ENCODE measurements around the gene MOB3B. TPM values are rescaled to one million over a fixed set of nuclear protein-coding genes. Genes with fewer than 3 reads are reported as not detected.

Gene MOB3B
- total and polyA plus RNA-seq, 2 of the 13 experiments (the other 11 are each of a cell fraction or from before 2014, with no cell fraction given) = 0.03 to 0.09 TPM

- Histone ChIP-seq H2AFZ (ENCODE audit: low read length) (no peak overlapping the region), H3K27ac (ENCODE audit: extremely low read length, insufficient read depth, low read length) (no peak overlapping the region), H3K4me2 (ENCODE audit: low read depth, low read length) (no peak overlapping the region), H3K4me1 (ENCODE audit: insufficient read depth, low read length) (no peaks in the 10 kb centered on the region), H3K9ac (ENCODE audit: insufficient read depth, low read depth, low read length) (no peak overlapping the region), H3K27me3 (ENCODE audit: control insufficient read depth in 1 of 2, insufficient read depth in 2 of 2, low read length in 2 of 2) (peaks cover 0 to 7% of the 10 kb centered on the region in 2 experiments; a peak in 1 of 5 replicates), H3K36me3 (replicated peaks in 1 of 2; ENCODE audit: control insufficient read depth in 1 of 2, insufficient read depth in 2 of 2, low read length in 2 of 2) (no peaks in the 10 kb centered on the region), H3K9me3 (ENCODE audit: low read length) (no peaks in the 10 kb centered on the region), H3K4me3 (replicated peaks in 1 of 3; ENCODE audit: insufficient read depth in 1 of 3, low read depth in 2 of 3, low read length in 3 of 3) (no peak overlapping the region), H3K79me2 (ENCODE audit: insufficient read depth, low read length) (no peaks in the 10 kb centered on the region), H4K20me1 (ENCODE audit: insufficient read depth, low read length) (no peaks in the 10 kb centered on the region)
- DNase-seq (ENCODE audit: low spot score) (no peak), ATAC-seq (no peak), FAIRE-seq (no peak)
- WGBS (ENCODE audit: low lambda C conversion rate) = 53% methylated on average over 5 of the region's 5 CpGs
- POLR2A ChIA-PET = no interaction called here
- CTCF ChIA-PET (ENCODE audit: low intra/inter-chr PET ratio, low total read pairs) = no interaction called here
- in situ Hi-C loops (cut with HindIII; ENCODE audit: extremely low pct_ligation_motif_present, low pct_unique_long_range_greater_than_20kb) (loop anchor here (25.0 kb wide), 1 partner anchor 722 kb away; no protein-coding TSS in a partner anchor), intact Hi-C loops (cut with micrococcal nuclease; ENCODE audit: unreplicated experiment) (no loop called here)
- BruUV-seq (replicated peaks) = no TSS peak
- no peak for TF ChIP-seq ZSCAN5A (CRISPR knock-in tag; IDR thresholded peaks at IDR 0.05; ENCODE audit: borderline replicate concordance)
- TF ChIP-seq, protein P1, sequence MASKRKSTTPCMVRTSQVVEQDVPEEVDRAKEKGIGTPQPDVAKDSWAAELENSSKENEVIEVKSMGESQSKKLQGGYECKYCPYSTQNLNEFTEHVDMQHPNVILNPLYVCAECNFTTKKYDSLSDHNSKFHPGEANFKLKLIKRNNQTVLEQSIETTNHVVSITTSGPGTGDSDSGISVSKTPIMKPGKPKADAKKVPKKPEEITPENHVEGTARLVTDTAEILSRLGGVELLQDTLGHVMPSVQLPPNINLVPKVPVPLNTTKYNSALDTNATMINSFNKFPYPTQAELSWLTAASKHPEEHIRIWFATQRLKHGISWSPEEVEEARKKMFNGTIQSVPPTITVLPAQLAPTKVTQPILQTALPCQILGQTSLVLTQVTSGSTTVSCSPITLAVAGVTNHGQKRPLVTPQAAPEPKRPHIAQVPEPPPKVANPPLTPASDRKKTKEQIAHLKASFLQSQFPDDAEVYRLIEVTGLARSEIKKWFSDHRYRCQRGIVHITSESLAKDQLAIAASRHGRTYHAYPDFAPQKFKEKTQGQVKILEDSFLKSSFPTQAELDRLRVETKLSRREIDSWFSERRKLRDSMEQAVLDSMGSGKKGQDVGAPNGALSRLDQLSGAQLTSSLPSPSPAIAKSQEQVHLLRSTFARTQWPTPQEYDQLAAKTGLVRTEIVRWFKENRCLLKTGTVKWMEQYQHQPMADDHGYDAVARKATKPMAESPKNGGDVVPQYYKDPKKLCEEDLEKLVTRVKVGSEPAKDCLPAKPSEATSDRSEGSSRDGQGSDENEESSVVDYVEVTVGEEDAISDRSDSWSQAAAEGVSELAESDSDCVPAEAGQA (IDR thresholded peaks at IDR 0.05; ENCODE audit: low read depth) = no peak
- TF ChIP-seq, protein P1 (CRISPR knock-in tag; IDR thresholded peaks at IDR 0.05; ENCODE audit: borderline replicate concordance) = no peak
- no peak for TF ChIP-seq ZFY (CRISPR knock-in tag; IDR thresholded peaks at IDR 0.05)
- no peak for TF ChIP-seq ZNF496 (CRISPR knock-in tag; IDR thresholded peaks at IDR 0.05; ENCODE audit: insufficient replicate concordance)
- no peak for TF ChIP-seq MEIS2 (CRISPR knock-in tag; IDR thresholded peaks at IDR 0.05)
- TF ChIP-seq TAF15 (IDR thresholded peaks at IDR 0.05; ENCODE audit: low read depth, low read length, poor library complexity, severe bottlenecking) = no peak
- TF ChIP-seq U2AF1 (optimal IDR thresholded peaks at IDR 0.05; ENCODE audit: low read depth, low read length) = no peak
- TF ChIP-seq MAZ (IDR thresholded peaks at IDR 0.05; ENCODE audit: borderline replicate concordance, low read depth, low read length) = no peak
- TF ChIP-seq MAZ (CRISPR knock-in tag; IDR thresholded peaks at IDR 0.05; ENCODE audit: low read depth) = no peak
- TF ChIP-seq DRAP1 (CRISPR knock-in tag; IDR thresholded peaks at IDR 0.05) = no peak
- TF ChIP-seq U2AF2 (IDR thresholded peaks at IDR 0.05; ENCODE audit: low read depth, low read length) = no peak
- TF ChIP-seq EED (CRISPR knock-in tag; IDR thresholded peaks at IDR 0.05) = no peak
- TF ChIP-seq HIC2 (CRISPR knock-in tag; IDR thresholded peaks at IDR 0.05; ENCODE audit: low read depth) = no peak
- no peak for TF ChIP-seq MIXL1 (CRISPR knock-in tag; IDR thresholded peaks at IDR 0.05)
- no peak for TF ChIP-seq TARDBP (CRISPR knock-in tag; IDR thresholded peaks at IDR 0.05)
- no peak for TF ChIP-seq RXRA (CRISPR knock-in tag; IDR thresholded peaks at IDR 0.05)
Measured at GRCh38 chr9:27340285-27340674, 189.3 kb downstream of the MOB3B start.

Data from HepG2 (cell line).